Measurements from ENCODE around the gene SLC44A1. TPM values are rescaled to one million over a fixed set of nuclear protein-coding genes. Genes with fewer than 3 reads are reported as not detected.

SLC44A1 gene
- total RNA-seq, 1 donor from 2014 or later = 90.4 TPM

DNA sequence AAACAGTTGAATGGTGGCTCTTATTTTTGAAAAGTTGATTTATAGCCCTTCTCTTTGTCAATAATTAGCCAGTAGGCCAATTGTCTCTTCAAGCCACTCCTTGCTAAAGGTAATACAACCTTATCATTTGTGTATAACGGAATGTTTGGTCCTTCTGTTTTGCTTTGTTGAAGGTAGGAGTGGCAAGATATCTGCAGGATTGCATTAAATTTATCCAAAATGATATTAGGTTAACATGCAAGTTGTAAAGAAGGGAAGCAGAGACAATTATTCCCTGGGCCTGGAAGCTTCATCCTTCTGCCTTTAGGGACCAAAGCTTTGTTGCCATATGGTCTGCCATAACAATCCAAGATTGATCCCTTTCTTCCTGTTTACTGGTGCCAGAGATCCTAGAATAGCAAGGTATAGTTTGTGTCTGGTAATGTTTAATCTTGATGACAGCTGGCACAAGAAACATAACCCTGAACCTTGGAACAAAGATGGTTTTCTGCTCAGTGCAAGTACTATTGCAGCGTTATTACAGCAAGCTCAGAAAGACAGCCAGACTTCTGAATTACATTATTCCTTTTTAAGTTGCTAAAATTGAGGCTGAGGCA is 187.9 kb downstream of the SLC44A1 start:
- peak; percentile 15 for DNase-seq (ENCODE audit: low read depth)

- DNase-seq (ENCODE audit: low read depth) = no peak
These were observed 191.0 kb downstream of the SLC44A1 start for GRCh38 chr9:105435453-105435852.

GRCh38 chr9:105436783-105437182 is 192.3 kb downstream of the SLC44A1 start:
- no peak for DNase-seq (ENCODE audit: low read depth)

DNA sequence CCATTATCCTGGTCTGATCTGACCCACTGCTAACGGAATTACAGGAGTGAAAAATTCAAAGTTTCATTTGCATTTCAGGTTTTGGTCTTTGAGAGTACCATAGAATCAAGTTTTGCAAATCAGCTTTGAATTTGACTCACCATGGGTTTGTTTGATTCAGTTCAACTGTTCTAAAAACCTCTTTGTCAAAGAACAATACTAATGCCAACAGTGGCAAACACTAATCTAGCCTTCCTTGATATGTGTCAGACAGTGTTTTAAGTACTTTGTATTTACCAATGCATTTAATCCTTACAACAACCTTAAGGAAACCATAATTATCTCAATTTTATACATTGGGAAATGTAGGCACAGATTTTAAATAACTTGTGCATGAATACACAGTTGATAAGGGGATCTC is 193.3 kb downstream of the SLC44A1 start:
- peak; percentile 32 for DNase-seq (ENCODE audit: low read depth)

DNA sequence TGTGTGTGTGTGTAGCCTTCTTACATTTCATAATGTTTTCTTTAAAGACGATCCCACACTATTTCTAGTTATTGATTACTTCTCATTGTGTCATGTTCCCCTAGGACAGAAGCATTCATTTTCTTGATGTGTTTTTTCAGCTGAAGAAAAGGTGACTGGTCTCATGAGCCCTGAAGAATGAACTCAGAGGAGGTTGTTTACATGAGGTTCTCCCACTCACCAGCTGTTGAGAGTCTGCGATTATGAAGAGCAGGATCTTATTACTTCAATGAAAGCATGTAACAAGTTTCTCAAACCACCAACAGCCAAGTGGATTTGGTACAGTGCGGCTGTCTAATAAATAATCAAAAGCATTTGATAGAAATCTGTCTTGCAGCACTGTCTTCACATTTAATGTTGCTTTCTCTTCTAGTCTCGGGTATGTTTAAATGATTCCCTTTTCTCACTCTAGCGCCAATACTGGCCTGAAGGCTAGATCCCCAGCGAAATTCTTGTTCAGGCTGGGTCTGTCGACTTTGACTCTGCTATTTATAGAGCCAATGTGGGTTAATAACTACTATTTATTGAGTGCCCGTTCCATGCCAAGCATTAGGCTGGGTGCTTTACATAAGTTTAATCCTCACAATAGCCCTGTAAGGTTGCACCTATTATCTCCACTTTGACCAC is 193.8 kb downstream of the SLC44A1 start:
- peak; percentile 87 for DNase-seq (ENCODE audit: low read depth)

DNA sequence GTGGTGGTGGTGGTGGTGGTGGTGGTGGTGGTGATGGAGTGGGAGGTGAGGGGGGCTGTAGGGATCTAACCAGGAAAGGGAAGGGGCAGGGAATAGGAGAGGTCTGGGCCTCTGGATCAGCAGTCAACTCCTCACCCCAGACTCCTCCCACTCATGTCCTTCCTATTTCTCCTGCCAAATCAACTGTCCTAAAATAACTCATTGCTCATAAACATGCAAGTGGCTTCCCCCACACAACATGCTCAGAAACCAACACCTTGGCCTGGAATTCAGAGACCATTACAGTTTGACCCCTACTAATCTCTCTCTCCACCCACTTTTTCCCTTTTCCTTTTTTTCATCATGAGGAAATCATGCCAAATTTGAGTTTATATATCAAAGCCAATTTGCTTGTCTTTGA is 195.0 kb downstream of the SLC44A1 start:
- peak; percentile 74 for DNase-seq (ENCODE audit: low read depth)

DNA sequence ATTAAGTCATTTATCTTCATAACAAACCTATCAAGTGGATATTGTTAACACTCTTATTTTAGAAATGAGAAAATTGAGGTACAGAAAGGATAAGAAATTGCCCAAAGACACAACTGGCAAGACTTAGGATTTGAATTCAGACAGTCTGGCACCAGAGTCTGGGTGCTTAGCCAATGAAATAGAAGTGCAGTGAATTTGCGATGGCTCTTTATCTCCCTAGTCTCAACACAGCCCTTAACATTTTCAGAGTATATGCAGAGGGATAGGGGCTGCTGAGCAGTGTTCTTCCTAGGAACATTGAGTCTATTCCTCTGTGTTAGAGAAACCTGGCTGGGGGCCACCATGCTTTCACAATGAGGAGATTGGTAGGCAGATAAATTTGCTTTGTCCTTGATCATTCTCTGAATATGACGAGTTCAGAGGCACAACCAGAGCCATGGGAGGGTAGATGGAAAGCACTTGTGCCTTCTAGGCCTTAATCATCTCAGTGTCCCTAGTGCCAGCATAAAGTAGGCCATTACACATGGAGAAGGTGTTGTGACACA is 197.2 kb downstream of the SLC44A1 start:
- no peak for DNase-seq (ENCODE audit: low read depth)

- no peak for DNase-seq (ENCODE audit: low read depth)
These were observed 198.7 kb downstream of the SLC44A1 start for GRCh38 chr9:105443121-105443520.

DNA sequence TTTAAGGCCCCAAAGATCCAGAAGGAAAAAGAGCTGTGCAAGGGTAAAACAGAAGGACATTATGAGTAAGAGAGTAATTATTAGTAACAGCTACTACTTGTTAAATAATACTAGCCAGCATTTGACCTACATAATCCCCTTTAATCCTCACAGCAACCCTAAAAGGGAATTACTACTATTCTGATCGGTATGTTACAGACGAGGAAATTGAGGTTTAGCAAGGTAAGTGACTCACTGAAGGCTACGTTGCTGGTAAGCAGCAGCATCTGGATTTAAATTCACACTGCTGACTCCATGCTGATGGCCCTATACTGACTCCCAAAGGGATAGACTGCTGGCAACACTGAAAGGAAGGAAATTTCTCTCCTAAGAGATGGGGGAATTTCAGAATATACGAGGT is 199.7 kb downstream of the SLC44A1 start:
- DNase-seq (ENCODE audit: low read depth) = no peak

- DNase-seq (ENCODE audit: low read depth) = no peak
These were observed 200.9 kb downstream of the SLC44A1 start for GRCh38 chr9:105445203-105445881.

DNA sequence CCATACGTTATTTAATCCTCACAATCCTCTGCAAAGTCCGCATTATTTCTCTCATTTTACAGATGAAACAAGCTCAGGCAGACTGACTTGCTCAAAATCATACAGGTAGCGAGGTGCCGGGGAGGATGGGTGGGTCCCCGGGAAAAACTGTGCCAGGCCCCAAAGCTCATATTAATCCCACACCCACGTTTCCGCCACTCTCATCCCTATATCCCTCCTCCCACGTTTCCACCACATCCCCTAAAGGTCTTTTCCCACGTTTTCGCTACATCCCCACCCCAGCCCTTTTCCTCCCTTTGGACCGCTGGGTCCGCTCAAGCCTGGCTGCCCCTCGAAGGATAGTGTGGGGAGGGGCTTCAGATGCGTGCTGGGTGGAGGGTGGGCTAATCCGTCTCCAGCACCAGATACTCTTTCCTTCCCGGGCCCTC is 202.9 kb downstream of the SLC44A1 start:
- no peak for DNase-seq (ENCODE audit: low read depth)

DNA sequence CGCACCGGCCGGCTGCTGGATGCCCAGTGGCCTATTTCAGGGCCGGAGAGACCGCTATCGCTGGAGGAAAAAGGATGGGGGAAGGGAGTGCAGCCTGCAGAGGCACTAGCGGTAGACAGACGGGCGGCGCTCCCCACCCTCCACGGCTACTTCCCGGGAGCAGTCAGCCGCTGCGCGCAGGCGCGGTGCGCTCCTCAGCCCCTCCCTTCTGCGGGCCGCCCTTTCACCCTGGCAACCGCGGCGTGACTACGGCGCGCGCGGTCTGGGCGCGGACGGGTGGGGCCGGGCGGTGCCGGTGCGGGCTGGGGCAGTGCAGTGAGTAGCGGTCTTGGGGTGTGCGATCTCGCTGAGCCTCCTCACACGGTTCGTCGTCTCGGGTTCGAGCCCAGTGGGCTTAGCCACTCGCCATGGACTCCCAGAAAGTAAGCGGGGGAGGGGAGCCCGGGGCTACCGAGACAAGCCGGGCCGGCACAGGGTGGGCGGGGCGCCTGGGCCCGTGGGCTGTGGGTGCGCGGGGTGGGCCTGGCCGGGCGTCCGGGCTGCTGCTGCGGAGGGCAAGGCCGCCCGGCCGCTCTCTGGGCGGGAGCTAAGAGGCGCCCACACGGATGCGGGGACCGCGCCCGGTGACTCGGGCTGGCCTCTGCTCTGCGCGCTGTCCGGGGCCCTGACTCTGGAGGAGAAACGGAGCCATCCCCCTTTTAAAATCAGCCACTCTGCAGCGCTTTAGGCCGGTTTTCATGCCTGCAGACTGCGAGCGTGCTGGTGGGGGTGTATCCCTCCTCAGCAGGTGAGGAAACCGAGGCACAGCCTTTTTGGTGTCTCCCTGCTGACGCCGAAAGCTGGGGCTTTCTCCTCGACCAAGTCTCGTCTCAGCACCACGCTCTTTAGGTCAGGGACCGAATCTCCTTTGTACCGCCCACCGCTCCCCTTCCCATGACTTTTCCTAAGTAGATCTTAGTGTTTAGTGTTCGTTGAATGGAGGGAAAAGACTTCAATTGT is 203.7 kb downstream of the SLC44A1 start, which contains the start of gene FSD1L:
Gene FSD1L (plus strand): TSS at position 221 of the 999 bp plus-strand sequence. CDS start 187 bp downstream, at position 408.
- DNase-seq (ENCODE audit: low read depth) = peak; percentile 83

DNA sequence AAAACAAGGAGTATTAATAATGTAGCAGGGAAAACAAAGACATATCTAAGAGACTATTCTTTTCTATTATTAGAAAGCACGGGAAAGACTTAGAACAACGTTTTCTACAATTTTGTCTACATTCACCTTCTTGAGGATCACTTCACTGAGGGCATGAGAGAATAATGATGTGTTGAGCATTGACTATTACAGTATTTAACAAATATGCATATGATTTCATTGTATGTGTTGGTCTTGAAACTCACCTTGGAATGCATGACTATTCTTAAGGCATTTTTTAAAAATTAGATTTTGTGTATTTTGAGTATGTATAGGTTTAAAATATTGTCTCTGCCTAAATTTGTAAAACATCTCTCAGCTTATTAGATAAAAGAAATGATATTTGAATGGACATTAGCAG is 204.6 kb downstream of the SLC44A1 start:
- no peak for DNase-seq (ENCODE audit: low read depth)

GRCh38 chr9:105452185-105452584 is 207.7 kb downstream of the SLC44A1 start:
- DNase-seq (ENCODE audit: low read depth) = no peak

DNA sequence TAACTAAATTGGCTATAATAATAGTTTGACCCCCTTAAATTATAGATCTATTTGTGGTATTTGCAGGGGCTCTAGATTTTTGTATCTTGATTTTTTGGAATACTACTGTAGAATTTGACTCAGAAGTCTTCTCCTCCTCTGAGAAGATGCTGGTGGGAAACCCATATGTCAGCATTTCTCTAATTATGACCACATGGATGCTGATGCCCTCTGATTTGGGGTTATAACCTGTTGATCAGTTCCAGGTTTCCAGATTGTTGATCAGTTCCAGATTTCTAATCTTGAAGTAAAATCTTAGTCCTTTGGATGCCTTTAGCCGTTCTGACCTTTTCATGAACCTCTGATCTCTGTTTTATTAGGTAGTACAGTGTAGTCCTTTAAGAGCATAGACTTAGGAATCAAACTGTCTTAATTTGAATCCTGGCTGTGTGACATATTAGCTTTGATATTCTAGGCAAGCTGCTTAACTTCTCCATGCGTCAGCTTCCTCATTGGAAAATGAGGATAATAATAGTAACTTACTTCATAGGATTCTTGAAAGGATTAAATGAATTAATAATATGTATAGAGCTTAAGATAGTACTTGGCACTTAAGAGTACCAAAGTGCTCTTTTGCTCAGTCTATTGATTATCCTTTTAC is 211.5 kb downstream of the SLC44A1 start:
- DNase-seq (ENCODE audit: low read depth) = no peak

- DNase-seq (ENCODE audit: low read depth) = no peak
These were observed 213.3 kb downstream of the SLC44A1 start for GRCh38 chr9:105457560-105458294.

- DNase-seq (ENCODE audit: low read depth) = no peak
These were observed 214.0 kb downstream of the SLC44A1 start for GRCh38 chr9:105458404-105458803.

DNA sequence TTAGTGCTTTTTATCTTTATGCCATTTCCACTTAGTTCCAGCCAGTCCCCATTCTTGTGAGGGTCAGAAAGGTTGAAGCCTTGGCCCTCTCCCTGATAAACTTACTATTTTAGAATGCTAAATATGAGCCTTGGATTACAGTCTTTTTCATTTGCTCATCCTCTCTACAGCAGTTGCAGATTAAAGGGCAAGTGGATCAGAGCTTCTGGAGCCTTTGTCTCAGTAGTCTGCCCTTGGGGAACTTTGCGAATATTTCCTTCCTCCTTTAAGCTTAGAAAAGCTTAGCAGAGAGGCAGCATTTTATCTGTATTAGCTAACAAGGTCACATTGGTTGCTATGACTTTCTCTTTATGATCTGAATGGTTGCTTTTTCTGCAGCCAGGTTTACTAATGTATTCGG is 214.9 kb downstream of the SLC44A1 start:
- no peak for DNase-seq (ENCODE audit: low read depth)

DNA sequence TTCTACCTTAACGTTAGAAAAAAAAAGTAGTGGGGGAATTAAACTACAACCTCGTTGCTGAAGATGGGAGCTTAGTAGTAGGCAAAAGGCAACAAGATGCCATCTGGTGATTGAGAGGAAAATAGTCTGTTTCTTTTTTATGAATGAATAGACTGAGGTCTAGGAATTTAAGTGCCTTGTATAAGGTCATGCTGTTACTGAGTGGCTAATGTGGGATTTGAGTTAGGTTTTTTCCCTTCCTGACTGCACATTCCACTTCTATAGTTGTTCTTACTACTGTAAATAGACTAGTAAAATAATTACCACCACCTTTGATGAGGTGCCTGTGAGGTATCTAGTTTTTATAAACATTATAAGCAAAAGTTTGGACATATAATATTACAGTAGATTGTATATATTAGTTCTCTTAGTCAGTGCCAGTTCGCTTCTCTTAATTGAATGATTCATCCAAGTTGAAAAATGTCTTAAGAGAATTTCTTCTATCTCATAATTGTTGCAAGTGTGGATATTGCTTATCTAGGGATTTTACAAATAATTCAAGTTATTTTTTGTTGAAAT is 222.5 kb downstream of the SLC44A1 start:
- DNase-seq (ENCODE audit: low read depth) = no peak

DNA sequence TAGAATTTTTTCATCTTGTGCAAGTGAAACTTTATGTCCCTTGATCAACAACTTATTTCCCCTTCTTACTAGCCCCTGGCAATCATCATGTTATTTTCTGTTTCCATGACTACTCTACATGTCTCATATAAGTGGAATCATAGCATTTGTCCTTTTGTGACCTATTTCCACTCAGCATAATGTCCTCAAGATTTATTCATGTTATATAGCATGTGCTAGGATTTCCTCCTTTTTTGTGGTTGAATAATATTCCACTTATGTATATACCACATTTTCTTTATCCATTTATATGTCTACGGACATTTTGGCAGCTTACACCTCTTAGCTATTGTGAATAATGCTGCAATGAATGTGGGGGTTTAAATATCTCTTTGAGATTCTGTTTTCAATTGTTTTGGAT is 224.4 kb downstream of the SLC44A1 start:
- no peak for DNase-seq (ENCODE audit: low read depth)
